ENCODE data around the gene MSLN.

- TF ChIP-seq, protein P1, sequence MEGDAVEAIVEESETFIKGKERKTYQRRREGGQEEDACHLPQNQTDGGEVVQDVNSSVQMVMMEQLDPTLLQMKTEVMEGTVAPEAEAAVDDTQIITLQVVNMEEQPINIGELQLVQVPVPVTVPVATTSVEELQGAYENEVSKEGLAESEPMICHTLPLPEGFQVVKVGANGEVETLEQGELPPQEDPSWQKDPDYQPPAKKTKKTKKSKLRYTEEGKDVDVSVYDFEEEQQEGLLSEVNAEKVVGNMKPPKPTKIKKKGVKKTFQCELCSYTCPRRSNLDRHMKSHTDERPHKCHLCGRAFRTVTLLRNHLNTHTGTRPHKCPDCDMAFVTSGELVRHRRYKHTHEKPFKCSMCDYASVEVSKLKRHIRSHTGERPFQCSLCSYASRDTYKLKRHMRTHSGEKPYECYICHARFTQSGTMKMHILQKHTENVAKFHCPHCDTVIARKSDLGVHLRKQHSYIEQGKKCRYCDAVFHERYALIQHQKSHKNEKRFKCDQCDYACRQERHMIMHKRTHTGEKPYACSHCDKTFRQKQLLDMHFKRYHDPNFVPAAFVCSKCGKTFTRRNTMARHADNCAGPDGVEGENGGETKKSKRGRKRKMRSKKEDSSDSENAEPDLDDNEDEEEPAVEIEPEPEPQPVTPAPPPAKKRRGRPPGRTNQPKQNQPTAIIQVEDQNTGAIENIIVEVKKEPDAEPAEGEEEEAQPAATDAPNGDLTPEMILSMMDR (IDR thresholded peaks at IDR 0.05; ENCODE audit: control extremely low read depth in 1 of 3, insufficient read depth in 1 of 3, low read depth in 1 of 3, low read length in 3 of 3), result no peak
- TF ChIP-seq BRCA1 (IDR thresholded peaks at IDR 0.05; ENCODE audit: low read depth, low read length) (no peak), HDAC2 (IDR thresholded peaks at IDR 0.05; ENCODE audit: borderline replicate concordance in 1 of 2, low read depth in 2 of 2, low read length in 2 of 2) (no peak), TCF12 (IDR thresholded peaks at IDR 0.05; ENCODE audit: low read depth, low read length) (no peak), RFX5 (IDR thresholded peaks at IDR 0.05; ENCODE audit: borderline replicate concordance, low read depth, low read length) (no peak), POLR2A (IDR thresholded peaks at IDR 0.05; ENCODE audit: control extremely low read depth in 1 of 2, low read depth in 2 of 2, low read length in 2 of 2) (no peak), TEAD4 (IDR thresholded peaks at IDR 0.05; ENCODE audit: low read depth, low read length) (no peak), RAD21 (IDR thresholded peaks at IDR 0.05 in 1 of 2, conservative IDR thresholded peaks at IDR 0.05 in 1 of 2; ENCODE audit: low read depth in 2 of 2, low read length in 2 of 2) (no peak), SP1 (IDR thresholded peaks at IDR 0.05; ENCODE audit: low read depth, low read length) (no peak), EZH2 (IDR thresholded peaks at IDR 0.05; ENCODE audit: low read depth, low read length, severe bottlenecking) (no peak)
- TF ChIP-seq, protein P2, sequence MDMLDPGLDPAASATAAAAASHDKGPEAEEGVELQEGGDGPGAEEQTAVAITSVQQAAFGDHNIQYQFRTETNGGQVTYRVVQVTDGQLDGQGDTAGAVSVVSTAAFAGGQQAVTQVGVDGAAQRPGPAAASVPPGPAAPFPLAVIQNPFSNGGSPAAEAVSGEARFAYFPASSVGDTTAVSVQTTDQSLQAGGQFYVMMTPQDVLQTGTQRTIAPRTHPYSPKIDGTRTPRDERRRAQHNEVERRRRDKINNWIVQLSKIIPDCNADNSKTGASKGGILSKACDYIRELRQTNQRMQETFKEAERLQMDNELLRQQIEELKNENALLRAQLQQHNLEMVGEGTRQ (IDR thresholded peaks at IDR 0.05; ENCODE audit: low read length), result no peak
- TF ChIP-seq, protein P3, sequence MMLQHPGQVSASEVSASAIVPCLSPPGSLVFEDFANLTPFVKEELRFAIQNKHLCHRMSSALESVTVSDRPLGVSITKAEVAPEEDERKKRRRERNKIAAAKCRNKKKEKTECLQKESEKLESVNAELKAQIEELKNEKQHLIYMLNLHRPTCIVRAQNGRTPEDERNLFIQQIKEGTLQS (IDR thresholded peaks at IDR 0.05; ENCODE audit: insufficient read depth, low read depth, low read length), result no peak
Measured at GRCh38 chr16:764848-765487, 4.4 kb downstream of the MSLN start.
